OCI-LY7 (cell line): ENCODE data around the gene PROSER2.

Experiments used
- CTCF ChIP-seq: fragments of 200-600 bp; sonication (generic); conservative IDR thresholded peaks from 2 replicates; pipeline ENCODE4 v1.5.1; 2014; ENCODE audit warnings: mild to moderate bottlenecking, antibody characterized with exemption, low read length, moderate library complexity, mixed read lengths
- EZH2phosphoT487 ChIP-seq: fragments of 200-600 bp; sonication (generic); IDR thresholded peaks from 2 replicates; pipeline ENCODE4 v1.6.1; 2018; ENCODE audit warnings: low read depth, borderline replicate concordance, mild to moderate bottlenecking, mixed run types, antibody characterized with exemption, low read length, moderate library complexity, mixed read lengths

GRCh38 chr10:11874568-11875493, 51.7 kb downstream of the PROSER2 start:
- TF ChIP-seq CTCF (no peak), EZH2phosphoT487 (no peak)
